ENCODE data around the gene TRAPPC4.

Gene TRAPPC4

GRCh38 chr11:119047205-119047604 lies 28.6 kb downstream of the TRAPPC4 start:
- no peak for TF ChIP-seq CTCF (IDR thresholded peaks at IDR 0.05; ENCODE audit: borderline replicate concordance, control extremely low read depth, extremely low read depth, insufficient read depth, missing control alignments)
- in situ Hi-C loops (cut with MboI; ENCODE audit: low sequenced_read_pairs, unreplicated experiment): no loop called here
- DNase-seq (ENCODE audit: low spot score): no peak

DNA sequence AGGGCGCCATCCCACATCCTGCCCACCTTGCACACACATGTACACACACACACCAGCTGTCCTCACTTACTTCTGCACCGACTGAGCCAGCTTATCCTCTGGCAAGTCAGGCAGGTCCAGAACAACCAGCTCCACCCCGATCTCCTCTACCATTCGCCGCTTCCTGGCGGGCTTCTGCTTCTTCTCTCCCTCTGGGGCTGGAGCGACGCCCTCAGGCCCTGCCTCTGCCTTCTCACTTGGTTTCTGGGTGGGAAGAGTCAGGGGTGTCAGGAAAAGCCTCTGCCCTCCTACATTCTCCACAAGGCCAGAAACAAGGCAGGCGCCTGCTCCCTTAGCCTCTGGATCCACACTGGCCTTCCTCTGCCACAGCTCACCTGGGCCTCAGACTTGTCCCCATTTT lies 30.1 kb downstream of the TRAPPC4 start:
- in situ Hi-C loops (cut with MboI; ENCODE audit: low sequenced_read_pairs, unreplicated experiment): no loop called here
- no peak for DNase-seq (ENCODE audit: low spot score)
- TF ChIP-seq CTCF (IDR thresholded peaks at IDR 0.05; ENCODE audit: borderline replicate concordance, control extremely low read depth, extremely low read depth, insufficient read depth, missing control alignments): no peak

DNA sequence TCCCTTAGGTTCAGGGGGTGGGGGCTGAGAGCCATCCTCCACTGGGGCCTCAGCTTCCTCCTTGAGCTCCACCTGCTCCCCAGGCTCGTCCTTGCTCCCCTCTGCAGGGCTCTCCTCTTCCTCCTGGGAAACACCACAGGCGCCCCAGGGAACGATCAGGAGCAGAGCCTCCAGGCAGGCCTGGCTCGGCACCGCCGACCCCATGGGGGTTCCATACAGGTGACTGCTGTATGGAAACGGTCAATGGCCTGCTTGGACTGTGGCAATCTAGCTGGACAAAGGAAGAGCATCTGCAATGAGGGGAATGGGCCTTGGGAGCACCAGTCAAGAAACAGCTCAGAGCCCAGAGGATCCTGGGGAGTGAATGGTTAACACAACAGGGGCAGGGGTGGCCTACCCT lies 30.5 kb downstream of the TRAPPC4 start:
- DNase-seq (ENCODE audit: low spot score): no peak
- in situ Hi-C loops (cut with MboI; ENCODE audit: low sequenced_read_pairs, unreplicated experiment): no loop called here
- no peak for TF ChIP-seq CTCF (IDR thresholded peaks at IDR 0.05; ENCODE audit: borderline replicate concordance, control extremely low read depth, extremely low read depth, insufficient read depth, missing control alignments)

- DNase-seq (ENCODE audit: low spot score): peak; percentile 84
- no peak for TF ChIP-seq CTCF (IDR thresholded peaks at IDR 0.05; ENCODE audit: borderline replicate concordance, control extremely low read depth, extremely low read depth, insufficient read depth, missing control alignments)
- in situ Hi-C loops (cut with MboI; ENCODE audit: low sequenced_read_pairs, unreplicated experiment): no loop called here
These were observed 33.0 kb downstream of the TRAPPC4 start for GRCh38 chr11:119051440-119052162.

DNA sequence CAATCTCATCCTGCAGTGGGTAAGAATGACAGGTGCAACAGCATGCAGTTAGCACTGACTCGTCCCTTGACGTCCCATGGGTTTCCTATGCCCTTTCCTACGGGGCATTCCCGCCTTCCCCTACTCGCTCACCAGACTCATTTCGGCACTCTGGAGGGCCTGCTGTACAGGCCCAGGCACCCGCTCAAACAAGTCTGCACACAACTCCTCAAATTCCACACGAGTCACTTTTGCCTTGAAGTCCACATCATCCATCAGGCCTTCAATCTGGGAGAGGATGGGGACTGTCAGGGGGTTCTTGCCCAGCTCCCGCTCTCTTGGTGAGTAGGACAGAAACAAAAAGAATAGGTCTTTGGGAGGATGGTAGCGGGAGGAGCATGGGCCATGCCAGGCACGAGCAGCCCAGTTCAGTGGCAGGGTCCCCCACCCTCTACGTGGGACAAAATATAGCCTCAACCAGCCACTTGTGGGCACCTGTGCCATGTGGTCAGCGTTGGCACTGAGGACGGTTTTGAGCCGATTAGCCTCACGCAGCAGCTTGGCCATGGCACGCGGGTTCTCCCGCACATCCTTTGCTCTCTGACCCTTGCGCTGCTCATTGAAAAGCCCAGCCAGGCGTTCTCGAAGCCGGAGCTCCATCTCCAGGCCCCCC lies 33.7 kb downstream of the TRAPPC4 start:
- DNase-seq (ENCODE audit: low spot score): no peak
- in situ Hi-C loops (cut with MboI; ENCODE audit: low sequenced_read_pairs, unreplicated experiment): no loop called here
- no peak for TF ChIP-seq CTCF (IDR thresholded peaks at IDR 0.05; ENCODE audit: borderline replicate concordance, control extremely low read depth, extremely low read depth, insufficient read depth, missing control alignments)

- in situ Hi-C loops (cut with MboI; ENCODE audit: low sequenced_read_pairs, unreplicated experiment): no loop called here
These were observed 35.9 kb downstream of the TRAPPC4 start for GRCh38 chr11:119054418-119054817.

More at GRCh38 chr11:119054418-119054817, 35.9 kb downstream of the TRAPPC4 start:
- no peak for TF ChIP-seq CTCF (IDR thresholded peaks at IDR 0.05; ENCODE audit: borderline replicate concordance, control extremely low read depth, extremely low read depth, insufficient read depth, missing control alignments)
- DNase-seq (ENCODE audit: low spot score): no peak
